Measurements from ENCODE around the gene BRI3.
A peak's percentile ranks its signal among the peaks of the same experiment; 100 is the strongest.

The BRI3 gene

GRCh38 chr7:98280296-98280695 is 1.2 kb upstream of the BRI3 start:
- Histone ChIP-seq H3K4me1 (ENCODE audit: control insufficient read depth, insufficient read depth, low read length, unreplicated experiment) (peaks cover 18% of the 10 kb centered on the region), H3K27me3 (ENCODE audit: insufficient read depth, low read length) (no peaks in the 10 kb centered on the region), H3K36me3 (ENCODE audit: insufficient read depth, low read length) (peaks cover 4% of the 10 kb centered on the region; the same call in 1 of the 2 replicates), H2AFZ (ENCODE audit: low read length, unreplicated experiment) (no peak overlapping the region), H3K79me2 (ENCODE audit: control insufficient read depth, insufficient read depth, low read length, unreplicated experiment) (peaks cover 36% of the 10 kb centered on the region), H3K27ac (ENCODE audit: low read depth, low read length) (no peak overlapping the region), H3K4me3 (ENCODE audit: low read depth, low read length) (peak overlapping the region; percentile 83)

GRCh38 chr7:98281757-98282606 is 496 bp downstream of the BRI3 start:
- peak overlapping the region; percentile 78 for H3K27ac ChIP-seq (ENCODE audit: low read depth, low read length)
- H3K79me2 ChIP-seq (ENCODE audit: control insufficient read depth, insufficient read depth, low read length, unreplicated experiment): peaks cover 53% of the 10 kb centered on the region
- no peak overlapping the region for H2AFZ ChIP-seq (ENCODE audit: low read length, unreplicated experiment)
- H3K36me3 ChIP-seq (ENCODE audit: insufficient read depth, low read length): peaks cover 4% of the 10 kb centered on the region; the same call in 1 of the 2 replicates
- H3K27me3 ChIP-seq (ENCODE audit: insufficient read depth, low read length): no peaks in the 10 kb centered on the region
- peaks cover 34% of the 10 kb centered on the region for H3K4me1 ChIP-seq (ENCODE audit: control insufficient read depth, insufficient read depth, low read length, unreplicated experiment)
- peak overlapping the region; percentile 87 for H3K4me3 ChIP-seq (ENCODE audit: low read depth, low read length)

- H3K79me2 ChIP-seq (ENCODE audit: control insufficient read depth, insufficient read depth, low read length, unreplicated experiment): peaks cover 60% of the 10 kb centered on the region
- H3K27me3 ChIP-seq (ENCODE audit: insufficient read depth, low read length): no peaks in the 10 kb centered on the region
- peak overlapping the region; percentile 78 for H3K27ac ChIP-seq (ENCODE audit: low read depth, low read length)
- peaks cover 4% of the 10 kb centered on the region; the same call in 1 of the 2 replicates for H3K36me3 ChIP-seq (ENCODE audit: insufficient read depth, low read length)
- peaks cover 42% of the 10 kb centered on the region for H3K4me1 ChIP-seq (ENCODE audit: control insufficient read depth, insufficient read depth, low read length, unreplicated experiment)
- peak overlapping the region; percentile 87 for H3K4me3 ChIP-seq (ENCODE audit: low read depth, low read length)
- no peak overlapping the region for H2AFZ ChIP-seq (ENCODE audit: low read length, unreplicated experiment)
These were observed 1.2 kb downstream of the BRI3 start for GRCh38 chr7:98282703-98283102.

- H3K4me1 ChIP-seq (ENCODE audit: control insufficient read depth, insufficient read depth, low read length, unreplicated experiment): peaks cover 48% of the 10 kb centered on the region
- H3K79me2 ChIP-seq (ENCODE audit: control insufficient read depth, insufficient read depth, low read length, unreplicated experiment): peaks cover 66% of the 10 kb centered on the region
- peak overlapping the region; percentile 87 for H3K4me3 ChIP-seq (ENCODE audit: low read depth, low read length)
These were observed 1.8 kb downstream of the BRI3 start for GRCh38 chr7:98283127-98283886.

GRCh38 chr7:98283887-98284222 is 2.4 kb downstream of the BRI3 start:
- Histone ChIP-seq H3K4me3 (ENCODE audit: low read depth, low read length) (peak overlapping the region; percentile 87), H3K4me1 (ENCODE audit: control insufficient read depth, insufficient read depth, low read length, unreplicated experiment) (peaks cover 48% of the 10 kb centered on the region), H3K27me3 (ENCODE audit: insufficient read depth, low read length) (no peaks in the 10 kb centered on the region), H3K79me2 (ENCODE audit: control insufficient read depth, insufficient read depth, low read length, unreplicated experiment) (peaks cover 72% of the 10 kb centered on the region), H3K27ac (ENCODE audit: low read depth, low read length) (peak overlapping the region; percentile 78), H3K36me3 (ENCODE audit: insufficient read depth, low read length) (peaks cover 4% of the 10 kb centered on the region; the same call in 1 of the 2 replicates), H2AFZ (ENCODE audit: low read length, unreplicated experiment) (no peak overlapping the region)

More at GRCh38 chr7:98283127-98283886, 1.8 kb downstream of the BRI3 start:
- Histone ChIP-seq H2AFZ (ENCODE audit: low read length, unreplicated experiment) (no peak overlapping the region), H3K27me3 (ENCODE audit: insufficient read depth, low read length) (no peaks in the 10 kb centered on the region), H3K27ac (ENCODE audit: low read depth, low read length) (peak overlapping the region; percentile 78), H3K36me3 (ENCODE audit: insufficient read depth, low read length) (peaks cover 4% of the 10 kb centered on the region; the same call in 1 of the 2 replicates)

- Histone ChIP-seq H3K4me1 (ENCODE audit: control insufficient read depth, insufficient read depth, low read length, unreplicated experiment) (peaks cover 51% of the 10 kb centered on the region), H3K79me2 (ENCODE audit: control insufficient read depth, insufficient read depth, low read length, unreplicated experiment) (peaks cover 78% of the 10 kb centered on the region), H3K27me3 (ENCODE audit: insufficient read depth, low read length) (no peaks in the 10 kb centered on the region), H2AFZ (ENCODE audit: low read length, unreplicated experiment) (no peak overlapping the region), H3K4me3 (ENCODE audit: low read depth, low read length) (peak overlapping the region; percentile 87), H3K27ac (ENCODE audit: low read depth, low read length) (peak overlapping the region; percentile 78), H3K36me3 (ENCODE audit: insufficient read depth, low read length) (peaks cover 4% of the 10 kb centered on the region; the same call in 1 of the 2 replicates)
These were observed 3.0 kb downstream of the BRI3 start for GRCh38 chr7:98284335-98285036.

GRCh38 chr7:98285157-98286092 is 3.9 kb downstream of the BRI3 start:
- H3K4me3 ChIP-seq (ENCODE audit: low read depth, low read length): peak overlapping the region; percentile 87
- peaks cover 84% of the 10 kb centered on the region for H3K79me2 ChIP-seq (ENCODE audit: control insufficient read depth, insufficient read depth, low read length, unreplicated experiment)
- H3K27ac ChIP-seq (ENCODE audit: low read depth, low read length): peak overlapping the region; percentile 78
- H3K36me3 ChIP-seq (ENCODE audit: insufficient read depth, low read length): peaks cover 4% of the 10 kb centered on the region; the same call in 1 of the 2 replicates
- peaks cover 51% of the 10 kb centered on the region for H3K4me1 ChIP-seq (ENCODE audit: control insufficient read depth, insufficient read depth, low read length, unreplicated experiment)
- H2AFZ ChIP-seq (ENCODE audit: low read length, unreplicated experiment): no peak overlapping the region
- no peaks in the 10 kb centered on the region for H3K27me3 ChIP-seq (ENCODE audit: insufficient read depth, low read length)

GRCh38 chr7:98286093-98286539 is 4.6 kb downstream of the BRI3 start:
- Histone ChIP-seq H3K4me1 (ENCODE audit: control insufficient read depth, insufficient read depth, low read length, unreplicated experiment) (peaks cover 51% of the 10 kb centered on the region), H3K4me3 (ENCODE audit: low read depth, low read length) (peak overlapping the region; percentile 87), H3K36me3 (ENCODE audit: insufficient read depth, low read length) (peaks cover 4% of the 10 kb centered on the region; the same call in 1 of the 2 replicates)

GRCh38 chr7:98286701-98287485 is 5.4 kb downstream of the BRI3 start:
- H3K27ac ChIP-seq (ENCODE audit: low read depth, low read length): peak overlapping the region; percentile 78
- peaks cover 4% of the 10 kb centered on the region; the same call in 1 of the 2 replicates for H3K36me3 ChIP-seq (ENCODE audit: insufficient read depth, low read length)
- peak overlapping the region; percentile 87 for H3K4me3 ChIP-seq (ENCODE audit: low read depth, low read length)
- no peak overlapping the region for H2AFZ ChIP-seq (ENCODE audit: low read length, unreplicated experiment)
- H3K27me3 ChIP-seq (ENCODE audit: insufficient read depth, low read length): no peaks in the 10 kb centered on the region
- H3K79me2 ChIP-seq (ENCODE audit: control insufficient read depth, insufficient read depth, low read length, unreplicated experiment): peaks cover 87% of the 10 kb centered on the region
- H3K4me1 ChIP-seq (ENCODE audit: control insufficient read depth, insufficient read depth, low read length, unreplicated experiment): peaks cover 51% of the 10 kb centered on the region

More at GRCh38 chr7:98286093-98286539, 4.6 kb downstream of the BRI3 start:
- no peaks in the 10 kb centered on the region for H3K27me3 ChIP-seq (ENCODE audit: insufficient read depth, low read length)
- peak overlapping the region; percentile 78 for H3K27ac ChIP-seq (ENCODE audit: low read depth, low read length)
- H2AFZ ChIP-seq (ENCODE audit: low read length, unreplicated experiment): no peak overlapping the region
- H3K79me2 ChIP-seq (ENCODE audit: control insufficient read depth, insufficient read depth, low read length, unreplicated experiment): peaks cover 84% of the 10 kb centered on the region

Data from ACC112 (cell line).